GM23338 (cell line): ENCODE results near the gene CELF4. TPM values are rescaled to one million over a fixed set of nuclear protein-coding genes. Genes with fewer than 3 reads are reported as not detected.
A peak's percentile ranks its signal among the peaks of the same experiment; 100 is the strongest.

Experiments
- ATAC-seq: fragments of 200-7000 bp; cut with Tn5 transposase; 3 replicates; pipeline ENCODE4 v1.9.1; 2020
- DNase-seq: peaks from one replicate; pipeline ENCODE4 v3.0.0-alpha.2; 2015; ENCODE audit warnings: low spot score
- H2AFZ ChIP-seq: fragments of 200-600 bp; sonication (generic); 2 replicates; pipeline ENCODE4 v1.8.0; 2016; ENCODE audit warnings: antibody characterized with exemption, mild to moderate bottlenecking, moderate library complexity
- H3F3A ChIP-seq: fragments of 200-600 bp; sonication (generic); replicated peaks from 2 replicates; pipeline ENCODE4 v1.8.0; 2017; ENCODE audit warnings: antibody characterized with exemption, mixed run types, low read depth
- H3K27ac ChIP-seq: fragments of 200-600 bp; sonication (generic); 2 replicates; pipeline ENCODE4 v1.6.1; 2016; ENCODE audit warnings: low read depth
- H3K27me3 ChIP-seq: fragments of 200-600 bp; sonication (generic); 2 replicates; pipeline ENCODE4 v1.8.0; 2016; ENCODE audit warnings: mild to moderate bottlenecking, mixed run types, moderate library complexity; ENCODE audit not compliant: insufficient read depth
- H3K36me3 ChIP-seq: fragments of 200-600 bp; sonication (generic); 2 replicates; pipeline ENCODE4 v1.8.0; 2016; ENCODE audit warnings: mild to moderate bottlenecking; ENCODE audit not compliant: insufficient read depth
- H3K4me1 ChIP-seq: fragments of 200-600 bp; sonication (generic); 2 replicates; pipeline ENCODE4 v1.8.0; 2016; ENCODE audit warnings: mild to moderate bottlenecking, moderate library complexity; ENCODE audit not compliant: insufficient read depth
- H3K4me2 ChIP-seq: fragments of 200-600 bp; sonication (generic); 2 replicates; pipeline ENCODE4 v1.7.1; 2017; ENCODE audit warnings: mixed run types
- H3K4me3 ChIP-seq: fragments of 200-600 bp; sonication (generic); 2 replicates; pipeline ENCODE4 v1.6.1; 2016; ENCODE audit warnings: mixed run types
- H3K79me2 ChIP-seq: fragments of 200-600 bp; sonication (generic); replicated peaks from 2 replicates; pipeline ENCODE4 v1.8.0; 2017; ENCODE audit warnings: mild to moderate bottlenecking; ENCODE audit not compliant: insufficient read depth
- H3K9me2 ChIP-seq: fragments of 200-600 bp; sonication (generic); 2 replicates; pipeline ENCODE4 v1.8.0; 2017; ENCODE audit not compliant: insufficient read depth
- H4K20me1 ChIP-seq: fragments of 200-600 bp; sonication (generic); replicated peaks from 2 replicates; pipeline ENCODE4 v1.8.0; 2017; ENCODE audit warnings: mild to moderate bottlenecking; ENCODE audit not compliant: insufficient read depth
- H3K27ac Mint-ChIP-seq: 2 replicates; pipeline ENCODE4 v1.8.0; 2020; ENCODE audit warnings: inconsistent platforms, mild to moderate bottlenecking, moderate library complexity, mixed read lengths
- H3K27me3 Mint-ChIP-seq: 3 replicates; pipeline ENCODE4 v1.8.0; 2022; ENCODE audit warnings: low read depth, mild to moderate bottlenecking, moderate library complexity, mixed read lengths, inconsistent platforms; ENCODE audit not compliant: insufficient read depth, poor library complexity
- H3K36me3 Mint-ChIP-seq: 3 replicates; pipeline ENCODE4 v1.8.0; 2021; ENCODE audit warnings: low read depth, mild to moderate bottlenecking, inconsistent platforms, moderate library complexity, mixed read lengths
- H3K4me1 Mint-ChIP-seq: 3 replicates; pipeline ENCODE4 v1.8.0; 2020; ENCODE audit warnings: mild to moderate bottlenecking, inconsistent platforms, mixed read lengths
- H3K4me3 Mint-ChIP-seq: 3 replicates; pipeline ENCODE4 v1.8.0; 2021; ENCODE audit warnings: moderate library complexity, mild to moderate bottlenecking, inconsistent platforms, mixed read lengths
- H3K9me3 Mint-ChIP-seq: 3 replicates; pipeline ENCODE4 v1.8.0; 2020; ENCODE audit warnings: moderate library complexity, mild to moderate bottlenecking, inconsistent platforms, mixed read lengths
- REST ChIP-seq: IDR thresholded peaks from one replicate; pipeline ENCODE4 v1.6.1; 2018; ENCODE audit warnings: antibody characterized with exemption; ENCODE audit not compliant: unreplicated experiment
- ZNF114 ChIP-seq: fragments of 250-450 bp; sonication (Bioruptor Pico); IDR thresholded peaks from 2 replicates; pipeline ENCODE4 v1.5.0; 2020; ENCODE audit warnings: mild to moderate bottlenecking, moderate library complexity
- polyA plus RNA-seq: library from polyadenylated mRNA; unstranded; fragments of >200 nt; fragmentation: Nextera tagmentation; extraction: Ambion mirVana; gene quantifications from 2 replicates; pipeline ENCODE4 v1.2.1, GENCODE V29; 2016
- total RNA-seq: library from RNA; depleted of rRNA; stranded (reverse); fragments of >200 nt; shearing (Covaris generic); gene quantifications from 2 replicates; pipeline ENCODE4 v1.2.3, GENCODE V29; 2014
- TF ChIP-seq, protein P1 (sequence below): fragments of 250-450 bp; sonication (Bioruptor Pico); IDR thresholded peaks from 2 replicates; pipeline ENCODE4 v1.5.0; 2020; ENCODE audit warnings: mild to moderate bottlenecking, moderate library complexity
- TF ChIP-seq, protein P2 (sequence below), 2 experiments: fragments of 200-600 bp in 1 of 2; sonication (generic) in 1 of 2; conservative IDR thresholded peaks; 2 replicates each; pipeline versions ENCODE4 v1.5.1 to v1.6.1; 2016 to 2017; ENCODE audit warnings: antibody characterized with exemption in 2 of 2, low read depth in 2 of 2, mild to moderate bottlenecking in 2 of 2, moderate library complexity in 1 of 2

CELF4 gene
- total and polyA plus RNA-seq, 2 experiments from 2014 or later = 2.6 to 6.7 TPM

- TF ChIP-seq, protein P1, sequence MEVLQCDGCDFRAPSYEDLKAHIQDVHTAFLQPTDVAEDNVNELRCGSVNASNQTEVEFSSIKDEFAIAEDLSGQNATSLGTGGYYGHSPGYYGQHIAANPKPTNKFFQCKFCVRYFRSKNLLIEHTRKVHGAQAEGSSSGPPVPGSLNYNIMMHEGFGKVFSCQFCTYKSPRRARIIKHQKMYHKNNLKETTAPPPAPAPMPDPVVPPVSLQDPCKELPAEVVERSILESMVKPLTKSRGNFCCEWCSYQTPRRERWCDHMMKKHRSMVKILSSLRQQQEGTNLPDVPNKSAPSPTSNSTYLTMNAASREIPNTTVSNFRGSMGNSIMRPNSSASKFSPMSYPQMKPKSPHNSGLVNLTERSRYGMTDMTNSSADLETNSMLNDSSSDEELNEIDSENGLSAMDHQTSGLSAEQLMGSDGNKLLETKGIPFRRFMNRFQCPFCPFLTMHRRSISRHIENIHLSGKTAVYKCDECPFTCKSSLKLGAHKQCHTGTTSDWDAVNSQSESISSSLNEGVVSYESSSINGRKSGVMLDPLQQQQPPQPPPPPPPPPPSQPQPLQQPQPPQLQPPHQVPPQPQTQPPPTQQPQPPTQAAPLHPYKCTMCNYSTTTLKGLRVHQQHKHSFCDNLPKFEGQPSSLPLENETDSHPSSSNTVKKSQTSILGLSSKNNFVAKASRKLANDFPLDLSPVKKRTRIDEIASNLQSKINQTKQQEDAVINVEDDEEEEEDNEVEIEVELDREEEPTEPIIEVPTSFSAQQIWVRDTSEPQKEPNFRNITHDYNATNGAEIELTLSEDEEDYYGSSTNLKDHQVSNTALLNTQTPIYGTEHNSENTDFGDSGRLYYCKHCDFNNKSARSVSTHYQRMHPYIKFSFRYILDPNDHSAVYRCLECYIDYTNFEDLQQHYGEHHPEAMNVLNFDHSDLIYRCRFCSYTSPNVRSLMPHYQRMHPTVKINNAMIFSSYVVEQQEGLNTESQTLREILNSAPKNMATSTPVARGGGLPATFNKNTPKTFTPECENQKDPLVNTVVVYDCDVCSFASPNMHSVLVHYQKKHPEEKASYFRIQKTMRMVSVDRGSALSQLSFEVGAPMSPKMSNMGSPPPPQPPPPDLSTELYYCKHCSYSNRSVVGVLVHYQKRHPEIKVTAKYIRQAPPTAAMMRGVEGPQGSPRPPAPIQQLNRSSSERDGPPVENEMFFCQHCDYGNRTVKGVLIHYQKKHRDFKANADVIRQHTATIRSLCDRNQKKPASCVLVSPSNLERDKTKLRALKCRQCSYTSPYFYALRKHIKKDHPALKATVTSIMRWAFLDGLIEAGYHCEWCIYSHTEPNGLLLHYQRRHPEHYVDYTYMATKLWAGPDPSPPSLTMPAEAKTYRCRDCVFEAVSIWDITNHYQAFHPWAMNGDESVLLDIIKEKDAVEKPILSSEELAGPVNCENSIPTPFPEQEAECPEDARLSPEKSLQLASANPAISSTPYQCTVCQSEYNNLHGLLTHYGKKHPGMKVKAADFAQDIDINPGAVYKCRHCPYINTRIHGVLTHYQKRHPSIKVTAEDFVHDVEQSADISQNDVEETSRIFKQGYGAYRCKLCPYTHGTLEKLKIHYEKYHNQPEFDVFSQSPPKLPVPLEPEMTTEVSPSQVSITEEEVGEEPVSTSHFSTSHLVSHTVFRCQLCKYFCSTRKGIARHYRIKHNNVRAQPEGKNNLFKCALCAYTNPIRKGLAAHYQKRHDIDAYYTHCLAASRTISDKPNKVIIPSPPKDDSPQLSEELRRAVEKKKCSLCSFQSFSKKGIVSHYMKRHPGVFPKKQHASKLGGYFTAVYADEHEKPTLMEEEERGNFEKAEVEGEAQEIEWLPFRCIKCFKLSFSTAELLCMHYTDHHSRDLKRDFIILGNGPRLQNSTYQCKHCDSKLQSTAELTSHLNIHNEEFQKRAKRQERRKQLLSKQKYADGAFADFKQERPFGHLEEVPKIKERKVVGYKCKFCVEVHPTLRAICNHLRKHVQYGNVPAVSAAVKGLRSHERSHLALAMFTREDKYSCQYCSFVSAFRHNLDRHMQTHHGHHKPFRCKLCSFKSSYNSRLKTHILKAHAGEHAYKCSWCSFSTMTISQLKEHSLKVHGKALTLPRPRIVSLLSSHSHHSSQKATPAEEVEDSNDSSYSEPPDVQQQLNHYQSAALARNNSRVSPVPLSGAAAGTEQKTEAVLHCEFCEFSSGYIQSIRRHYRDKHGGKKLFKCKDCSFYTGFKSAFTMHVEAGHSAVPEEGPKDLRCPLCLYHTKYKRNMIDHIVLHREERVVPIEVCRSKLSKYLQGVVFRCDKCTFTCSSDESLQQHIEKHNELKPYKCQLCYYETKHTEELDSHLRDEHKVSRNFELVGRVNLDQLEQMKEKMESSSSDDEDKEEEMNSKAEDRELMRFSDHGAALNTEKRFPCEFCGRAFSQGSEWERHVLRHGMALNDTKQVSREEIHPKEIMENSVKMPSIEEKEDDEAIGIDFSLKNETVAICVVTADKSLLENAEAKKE = no peak
Observed at GRCh38 chr18:37270038-37270665, 295.4 kb downstream of the CELF4 start (continued).

DNA sequence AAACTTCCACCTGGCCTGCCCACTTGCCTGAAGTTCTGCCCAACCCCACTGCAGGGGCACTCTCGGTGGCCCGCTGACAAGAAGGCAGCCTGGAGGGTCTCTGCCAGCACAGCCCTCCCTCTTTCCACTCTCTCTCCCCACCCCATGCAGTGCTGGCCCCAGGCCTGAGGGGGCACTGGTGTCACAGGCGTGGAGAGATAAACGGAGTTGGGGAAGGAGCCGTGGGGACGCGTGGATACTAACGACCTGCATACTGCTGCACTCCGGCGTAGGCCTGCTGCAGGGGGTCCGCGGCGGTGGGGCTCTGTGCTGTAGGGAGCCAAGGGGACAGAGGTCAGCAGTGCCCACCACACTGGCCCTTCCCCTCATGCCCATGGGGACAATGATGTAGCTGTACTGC is 299.3 kb downstream of the CELF4 start:
- ATAC-seq = peak; percentile 92
- H3K4me2 ChIP-seq = no peak overlapping the region

More for the DNA sequence above, 299.3 kb downstream of the CELF4 start:
- no peak overlapping the region for H3K4me3 ChIP-seq
- H3K27ac Mint-ChIP-seq = no peak overlapping the region
- no peak overlapping the region for H3K27ac ChIP-seq
- no peaks in the 10 kb centered on the region for H3K36me3 Mint-ChIP-seq
- H3K79me2 ChIP-seq = no peaks in the 10 kb centered on the region
- no peaks in the 10 kb centered on the region for H3K36me3 ChIP-seq
- H3K4me3 Mint-ChIP-seq = no peak overlapping the region
- H3F3A ChIP-seq = no peaks in the 10 kb centered on the region
- TF ChIP-seq REST (peak; percentile 25), ZNF114 (no peak)
- TF ChIP-seq, protein P2, sequence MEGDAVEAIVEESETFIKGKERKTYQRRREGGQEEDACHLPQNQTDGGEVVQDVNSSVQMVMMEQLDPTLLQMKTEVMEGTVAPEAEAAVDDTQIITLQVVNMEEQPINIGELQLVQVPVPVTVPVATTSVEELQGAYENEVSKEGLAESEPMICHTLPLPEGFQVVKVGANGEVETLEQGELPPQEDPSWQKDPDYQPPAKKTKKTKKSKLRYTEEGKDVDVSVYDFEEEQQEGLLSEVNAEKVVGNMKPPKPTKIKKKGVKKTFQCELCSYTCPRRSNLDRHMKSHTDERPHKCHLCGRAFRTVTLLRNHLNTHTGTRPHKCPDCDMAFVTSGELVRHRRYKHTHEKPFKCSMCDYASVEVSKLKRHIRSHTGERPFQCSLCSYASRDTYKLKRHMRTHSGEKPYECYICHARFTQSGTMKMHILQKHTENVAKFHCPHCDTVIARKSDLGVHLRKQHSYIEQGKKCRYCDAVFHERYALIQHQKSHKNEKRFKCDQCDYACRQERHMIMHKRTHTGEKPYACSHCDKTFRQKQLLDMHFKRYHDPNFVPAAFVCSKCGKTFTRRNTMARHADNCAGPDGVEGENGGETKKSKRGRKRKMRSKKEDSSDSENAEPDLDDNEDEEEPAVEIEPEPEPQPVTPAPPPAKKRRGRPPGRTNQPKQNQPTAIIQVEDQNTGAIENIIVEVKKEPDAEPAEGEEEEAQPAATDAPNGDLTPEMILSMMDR (conservative IDR thresholded peaks at IDR 0.05; ENCODE audit: low read depth in 2 of 2) = peak; percentile 46 to 66; a peak in 3 of 4 replicates
- no peak overlapping the region for H2AFZ ChIP-seq
- peaks cover 19% of the 10 kb centered on the region for H3K27me3 Mint-ChIP-seq
- no peaks in the 10 kb centered on the region for H3K9me2 ChIP-seq
- H4K20me1 ChIP-seq = peaks cover 8% of the 10 kb centered on the region
- no peaks in the 10 kb centered on the region for H3K4me1 Mint-ChIP-seq
- H3K27me3 ChIP-seq = no peaks in the 10 kb centered on the region
- DNase-seq = peak; percentile 67
- H3K9me3 Mint-ChIP-seq = no peaks in the 10 kb centered on the region; the same call in 2 of the 3 replicates
- no peaks in the 10 kb centered on the region for H3K4me1 ChIP-seq
